Mesenchymal stem cell (in vitro differentiated cells and primary cell): ENCODE data around the gene SGCA.

Experiments used
- DNase-seq: peaks from one replicate; pipeline ENCODE4 v3.0.0-alpha.2; 2013
- H2AFZ ChIP-seq: one replicate; pipeline ENCODE4 v1.6.1; 2013; ENCODE audit warnings: low read depth, mild to moderate bottlenecking, control low read depth, inconsistent platforms, low read length, moderate library complexity
- H2AK5ac ChIP-seq: 2 replicates; pipeline ENCODE4 v1.6.1; 2013; ENCODE audit warnings: low read length, moderate library complexity, mild to moderate bottlenecking, inconsistent platforms; ENCODE audit not compliant: severe bottlenecking
- H2BK120ac ChIP-seq: one replicate; pipeline ENCODE4 v1.6.1; 2013; ENCODE audit warnings: low read depth, mild to moderate bottlenecking, inconsistent platforms, low read length, moderate library complexity
- H2BK12ac ChIP-seq, 2 experiments: one replicate each; pipeline ENCODE4 v1.6.1; 2013; ENCODE audit warnings: inconsistent platforms in 2 of 2, low read length in 2 of 2, mild to moderate bottlenecking in 2 of 2, moderate library complexity in 2 of 2, control low read depth in 1 of 2
- H2BK15ac ChIP-seq: one replicate; pipeline ENCODE4 v1.6.1; 2013; ENCODE audit warnings: mild to moderate bottlenecking, low read depth, inconsistent platforms; ENCODE audit not compliant: poor library complexity, severe bottlenecking
- H2BK5ac ChIP-seq: 2 replicates; pipeline ENCODE4 v1.6.1; 2013; ENCODE audit warnings: low read depth, mild to moderate bottlenecking, low read length, control low read depth, inconsistent platforms; ENCODE audit not compliant: poor library complexity, severe bottlenecking
- H3K14ac ChIP-seq, 2 experiments: one replicate each; pipeline ENCODE4 v1.6.1; 2013; ENCODE audit warnings: inconsistent platforms in 2 of 2, low read length in 2 of 2, control low read depth in 1 of 2, mild to moderate bottlenecking in 1 of 2, moderate library complexity in 1 of 2
- H3K18ac ChIP-seq, 2 experiments: one replicate each; pipeline ENCODE4 v1.6.1; 2013; ENCODE audit warnings: inconsistent platforms in 2 of 2, low read length in 2 of 2, control low read depth in 1 of 2, low read depth in 1 of 2, mild to moderate bottlenecking in 1 of 2
- H3K23ac ChIP-seq, 2 experiments: one replicate each; pipeline ENCODE4 v1.6.1; 2013; ENCODE audit warnings: inconsistent platforms in 2 of 2, low read length in 2 of 2, mild to moderate bottlenecking in 2 of 2, moderate library complexity in 2 of 2, control low read depth in 1 of 2
- H3K27ac ChIP-seq: 2 replicates; pipeline ENCODE4 v1.5.1; 2013; ENCODE audit warnings: mild to moderate bottlenecking, moderate library complexity, low read length, control low read depth, inconsistent platforms; ENCODE audit not compliant: poor library complexity, severe bottlenecking
- H3K27me3 ChIP-seq, 2 experiments: 2 replicates each; pipeline versions ENCODE4 v1.6.1 to v1.7.0; 2013; ENCODE audit warnings: low read length in 2 of 2, mild to moderate bottlenecking in 2 of 2, moderate library complexity in 2 of 2, control low read depth in 1 of 2, inconsistent platforms in 1 of 2; ENCODE audit not compliant: control insufficient read depth in 1 of 2, insufficient read depth in 1 of 2
- H3K36me3 ChIP-seq, 2 experiments: 2 replicates each; pipeline versions ENCODE4 v1.6.1 to v1.7.0; 2013; ENCODE audit warnings: low read length in 2 of 2, control low read depth in 1 of 2, inconsistent platforms in 1 of 2, low read depth in 1 of 2, mild to moderate bottlenecking in 1 of 2; ENCODE audit not compliant: insufficient read depth in 2 of 2, control insufficient read depth in 1 of 2
- H3K4ac ChIP-seq, 2 experiments: one replicate each; pipeline ENCODE4 v1.6.1; 2013; ENCODE audit warnings: inconsistent platforms in 2 of 2, low read length in 2 of 2, mild to moderate bottlenecking in 2 of 2, moderate library complexity in 2 of 2, control low read depth in 1 of 2, low read depth in 1 of 2
- H3K4me1 ChIP-seq: 2 replicates; pipeline ENCODE4 v1.6.1; 2013; ENCODE audit warnings: low read depth, low read length, control low read depth; ENCODE audit not compliant: control insufficient read depth, insufficient read depth
- H3K4me2 ChIP-seq: 2 replicates; pipeline ENCODE4 v1.6.1; 2013; ENCODE audit warnings: low read length, mild to moderate bottlenecking, inconsistent platforms; ENCODE audit not compliant: poor library complexity, severe bottlenecking
- H3K4me3 ChIP-seq, 2 experiments: 2 replicates each; pipeline versions ENCODE4 v1.5.1 to v1.7.0; 2013; ENCODE audit warnings: low read length in 2 of 2, mild to moderate bottlenecking in 2 of 2, control low read depth in 1 of 2, low read depth in 1 of 2; ENCODE audit not compliant: insufficient read depth in 1 of 2
- H3K79me1 ChIP-seq: replicated peaks from 2 replicates; pipeline ENCODE4 v1.6.1; 2013; ENCODE audit warnings: mild to moderate bottlenecking, control low read depth, low read length, inconsistent platforms; ENCODE audit not compliant: poor library complexity, severe bottlenecking
- H3K9ac ChIP-seq: 2 replicates; pipeline ENCODE4 v1.7.0; 2013; ENCODE audit warnings: mild to moderate bottlenecking, low read length, moderate library complexity
- H3K9me3 ChIP-seq: 2 replicates; pipeline ENCODE4 v1.7.0; 2013; ENCODE audit warnings: mild to moderate bottlenecking, low read length; ENCODE audit not compliant: control insufficient read depth
- H4K8ac ChIP-seq: one replicate; pipeline ENCODE4 v1.6.1; 2013; ENCODE audit warnings: inconsistent platforms, mild to moderate bottlenecking, low read length, moderate library complexity
- H4K91ac ChIP-seq: one replicate; pipeline ENCODE4 v1.6.1; 2013; ENCODE audit warnings: mild to moderate bottlenecking, low read length, inconsistent platforms
- WGBS: methylation state at CpG from one replicate; pipeline ENCODE4 v1.1.7; 2013; ENCODE audit warnings: mixed read lengths; 5-methylcytosine and 5-hydroxymethylcytosine counted together

Gene SGCA

GRCh38 chr17:50180620-50181019 is 14.8 kb downstream of the SGCA start:
- Histone ChIP-seq H3K27ac (no peak overlapping the region), H2BK120ac (no peak overlapping the region), H3K9me3 (no peaks in the 10 kb centered on the region), H3K27me3 (no peaks in the 10 kb centered on the region), H3K36me3 (peaks cover 20 to 41% of the 10 kb centered on the region in 2 experiments), H3K4ac (no peak overlapping the region), H3K23ac (no peak overlapping the region), H3K79me1 (no peaks in the 10 kb centered on the region), H2BK15ac (no peak overlapping the region), H2BK5ac (no peak overlapping the region), H3K14ac (no peak overlapping the region), H2AK5ac (no peak overlapping the region), H4K8ac (no peak overlapping the region), H3K4me1 (peaks cover 56% of the 10 kb centered on the region), H3K9ac (no peak overlapping the region), H2AFZ (no peak overlapping the region), H3K4me2 (no peak overlapping the region), H4K91ac (no peak overlapping the region), H3K4me3 (no peak overlapping the region), H2BK12ac (peak overlapping the region in 1 of 2 experiments; percentile 17), H3K18ac (no peak overlapping the region)
- 77% methylated on average over 5 of the region's 12 CpGs for WGBS
- no peak for DNase-seq

GRCh38 chr17:50181144-50181543 is 15.3 kb downstream of the SGCA start:
- H3K4me1 ChIP-seq: peaks cover 57% of the 10 kb centered on the region
- H3K36me3 ChIP-seq: peaks cover 25 to 46% of the 10 kb centered on the region in 2 experiments
- H2BK12ac ChIP-seq: no peak overlapping the region
- no peak overlapping the region for H3K4me2 ChIP-seq
- H3K23ac ChIP-seq: no peak overlapping the region
- H4K91ac ChIP-seq: peak overlapping the region; percentile 5
- H2AK5ac ChIP-seq: peak overlapping the region; percentile 0
- H4K8ac ChIP-seq: no peak overlapping the region
- H3K4ac ChIP-seq: no peak overlapping the region
- no peak overlapping the region for H2BK5ac ChIP-seq
- H3K27me3 ChIP-seq: no peaks in the 10 kb centered on the region
- DNase-seq: no peak
- H3K18ac ChIP-seq: peak overlapping the region in 1 of 2 experiments; percentile 76
- peak overlapping the region; percentile 67 for H3K27ac ChIP-seq
- H2BK15ac ChIP-seq: no peak overlapping the region
- no peak overlapping the region for H3K14ac ChIP-seq
- no peaks in the 10 kb centered on the region for H3K79me1 ChIP-seq
- H2BK120ac ChIP-seq: no peak overlapping the region
- WGBS: 94% methylated on average over 11 of the region's 13 CpGs
- no peak overlapping the region for H2AFZ ChIP-seq
- H3K9me3 ChIP-seq: no peaks in the 10 kb centered on the region
- no peak overlapping the region for H3K4me3 ChIP-seq
- peak overlapping the region; percentile 42 for H3K9ac ChIP-seq

- Histone ChIP-seq H3K79me1 (no peaks in the 10 kb centered on the region), H3K4me1 (peaks cover 57% of the 10 kb centered on the region), H3K23ac (no peak overlapping the region), H4K91ac (no peak overlapping the region), H2AK5ac (peak overlapping the region; percentile 63), H2BK15ac (peak overlapping the region; percentile 29), H4K8ac (peak overlapping the region; percentile 28), H3K14ac (no peak overlapping the region), H3K27ac (peak overlapping the region; percentile 67), H2BK5ac (no peak overlapping the region), H2BK120ac (no peak overlapping the region), H2BK12ac (no peak overlapping the region), H3K4me3 (no peak overlapping the region), H2AFZ (no peak overlapping the region), H3K9ac (peak overlapping the region; percentile 42), H3K4ac (no peak overlapping the region), H3K4me2 (no peak overlapping the region), H3K9me3 (no peaks in the 10 kb centered on the region), H3K27me3 (no peaks in the 10 kb centered on the region), H3K18ac (peak overlapping the region; percentile 43), H3K36me3 (peaks cover 32 to 54% of the 10 kb centered on the region in 2 experiments)
- peak; percentile 80 for DNase-seq
- WGBS: 89% methylated on average over 12 of the region's 12 CpGs
Observed at GRCh38 chr17:50181591-50182560, 16.1 kb downstream of the SGCA start.

DNA sequence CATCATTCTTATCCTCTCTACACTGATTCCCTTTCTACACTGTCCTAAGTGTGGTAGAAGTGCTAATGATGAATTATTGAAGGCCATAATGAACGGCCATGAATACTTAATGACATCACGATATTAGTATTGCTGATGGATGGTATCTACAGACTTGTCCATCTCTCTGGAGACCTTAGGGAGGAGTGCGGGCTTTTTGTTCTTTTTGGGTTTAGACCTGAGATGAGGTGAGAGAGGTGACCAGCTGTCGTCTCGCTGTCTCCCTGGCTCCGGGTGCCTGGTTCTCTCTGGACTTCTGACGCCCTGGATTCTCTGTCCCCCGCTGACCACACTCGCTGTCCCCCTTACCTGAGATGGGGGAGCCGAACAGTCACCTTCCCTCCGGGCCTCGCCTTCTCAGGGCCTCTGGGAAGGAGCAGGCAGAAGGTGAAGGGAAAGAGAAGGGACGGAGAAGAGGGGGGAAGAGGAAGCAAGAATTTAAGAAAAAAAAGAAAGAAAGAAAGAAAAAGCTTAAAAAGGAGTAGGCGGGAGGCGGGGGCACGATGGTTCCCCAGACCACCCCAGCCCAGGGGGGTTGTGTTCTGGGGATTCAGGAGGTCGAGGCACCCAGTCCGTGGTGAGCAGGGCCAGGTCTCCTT is 17.1 kb downstream of the SGCA start:
- H3K4ac ChIP-seq: no peak overlapping the region
- DNase-seq: no peak
- 92% methylated on average over 16 of the region's 18 CpGs for WGBS
- H3K9me3 ChIP-seq: no peaks in the 10 kb centered on the region
- no peaks in the 10 kb centered on the region for H3K79me1 ChIP-seq
- no peak overlapping the region for H4K8ac ChIP-seq
- no peaks in the 10 kb centered on the region for H3K27me3 ChIP-seq
- H3K23ac ChIP-seq: no peak overlapping the region
- no peak overlapping the region for H2BK12ac ChIP-seq
- H4K91ac ChIP-seq: no peak overlapping the region
- H3K14ac ChIP-seq: no peak overlapping the region
- H3K27ac ChIP-seq: peak overlapping the region; percentile 73
- no peak overlapping the region for H2BK5ac ChIP-seq
- H2AK5ac ChIP-seq: no peak overlapping the region
- H2AFZ ChIP-seq: no peak overlapping the region
- H3K4me2 ChIP-seq: no peak overlapping the region
- no peak overlapping the region for H2BK120ac ChIP-seq
- no peak overlapping the region for H3K4me3 ChIP-seq
- peak overlapping the region; percentile 100 for H3K9ac ChIP-seq
- H3K4me1 ChIP-seq: peaks cover 51% of the 10 kb centered on the region
- peaks cover 43 to 64% of the 10 kb centered on the region in 2 experiments for H3K36me3 ChIP-seq
- H3K18ac ChIP-seq: no peak overlapping the region
- no peak overlapping the region for H2BK15ac ChIP-seq
